IMR-90 (cell line): Measurements from ENCODE around the gene IFI27L2.

Experiments
- CTCF ChIP-seq: conservative IDR thresholded peaks from 2 replicates; pipeline ENCODE4 v1.5.1; 2012; ENCODE audit warnings: mild to moderate bottlenecking, low read depth, low read length, improper control_type of control experiment
- POLR2A ChIP-seq: IDR thresholded peaks from 2 replicates; pipeline ENCODE4 v1.6.1; 2012; ENCODE audit warnings: mild to moderate bottlenecking, low read depth, low read length

GRCh38 chr14:94128216-94128839 is 1.1 kb downstream of the IFI27L2 start:
- TF ChIP-seq CTCF, result no peak
- TF ChIP-seq POLR2A, result no peak
